GM19193 (cell line): Measurements from ENCODE around the gene NOLC1.

ENCODE experiments used
- POLR2A ChIP-seq: IDR thresholded peaks from 4 replicates; pipeline ENCODE4 v1.6.1; 2011; ENCODE audit not compliant: insufficient read depth, insufficient read length; ENCODE audit errors: extremely low read depth

NOLC1 gene

DNA sequence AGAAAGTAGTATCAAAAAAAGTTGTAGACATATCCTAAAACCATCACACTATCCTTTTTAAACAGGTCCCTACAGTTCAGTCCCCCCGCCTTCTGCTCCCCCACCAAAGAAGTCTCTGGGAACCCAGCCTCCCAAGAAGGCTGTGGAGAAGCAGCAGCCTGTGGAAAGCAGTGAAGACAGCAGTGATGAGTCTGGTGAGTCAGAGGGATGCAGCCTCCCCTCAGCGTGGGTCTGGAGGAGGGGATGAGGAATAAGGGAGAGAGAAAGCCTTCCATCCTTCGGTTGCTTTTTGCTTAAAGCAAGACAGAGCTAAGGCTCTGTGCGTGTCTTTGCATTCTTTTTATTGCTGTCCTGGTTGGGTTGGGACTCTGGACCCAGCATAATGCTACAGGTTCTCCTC lies 7.6 kb downstream of the NOLC1 start:
- TF ChIP-seq POLR2A = no peak

DNA sequence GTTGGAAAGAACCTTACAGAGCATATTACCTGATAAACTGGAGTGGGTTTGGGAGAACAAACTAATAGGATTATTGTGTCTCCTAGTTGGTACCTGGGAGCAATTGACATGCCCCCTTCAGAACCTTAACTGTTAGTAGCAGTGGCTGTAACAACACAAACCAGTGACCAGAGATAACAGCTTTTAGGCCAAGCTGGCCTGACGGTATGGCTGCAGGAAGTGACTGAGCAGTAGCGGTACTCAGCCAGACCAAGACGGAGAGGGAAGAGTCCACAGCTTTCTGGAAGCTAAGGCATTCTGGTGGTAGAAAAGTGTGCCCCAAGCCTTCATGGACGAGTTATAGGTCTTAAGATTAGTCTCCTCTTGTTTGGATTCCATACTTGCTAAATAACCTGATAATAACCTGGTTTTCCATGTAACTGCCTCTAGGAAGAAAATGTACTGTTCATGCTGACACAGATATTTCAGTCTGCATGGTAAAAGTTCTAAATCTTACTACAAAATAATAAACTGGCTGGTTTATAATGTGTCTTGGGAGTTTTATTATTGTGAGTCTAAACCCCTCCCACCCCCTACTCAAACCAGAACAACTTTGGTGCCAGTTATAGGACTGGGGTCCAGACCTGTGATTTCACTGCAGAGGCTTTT lies 11.3 kb downstream of the NOLC1 start:
- no peak for TF ChIP-seq POLR2A

DNA sequence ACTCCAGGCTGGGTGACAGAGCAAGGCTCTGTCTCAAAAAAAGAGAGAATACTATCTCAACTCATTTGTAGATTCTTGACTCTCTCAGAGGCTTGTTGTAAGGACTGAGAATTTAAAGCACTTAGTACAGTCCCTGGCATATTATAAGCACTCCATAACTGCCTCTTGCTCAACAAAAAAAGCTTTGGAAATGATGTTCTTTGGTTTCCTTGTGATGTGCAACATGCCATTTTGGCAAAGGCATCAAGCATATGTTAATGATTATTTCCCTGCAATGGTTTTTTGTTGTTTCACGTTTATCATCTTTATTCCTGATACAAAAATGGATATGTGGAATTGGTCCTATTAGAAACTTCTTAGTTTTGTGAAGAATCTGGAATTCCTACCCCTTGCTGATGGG lies 15.7 kb downstream of the NOLC1 start:
- TF ChIP-seq POLR2A = no peak

DNA sequence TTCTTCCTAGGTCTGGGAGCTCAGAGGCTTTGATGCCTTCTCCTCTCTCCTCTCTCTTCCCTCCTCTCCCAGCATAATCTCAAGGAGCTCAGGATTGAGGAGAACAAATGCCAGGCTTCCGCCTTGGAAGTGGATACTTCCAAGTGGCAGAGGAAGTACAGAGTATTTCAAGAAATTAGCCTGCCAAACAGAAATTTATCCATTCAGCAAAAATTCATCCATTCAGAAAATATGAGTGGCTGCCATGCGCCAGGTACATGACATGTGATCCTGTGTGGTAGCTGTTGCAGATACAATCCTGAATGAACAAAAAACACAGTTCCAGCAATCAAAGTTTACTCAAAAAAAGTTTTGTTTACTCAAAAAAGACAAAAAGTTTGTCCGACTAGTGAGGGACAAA lies 18.4 kb downstream of the NOLC1 start:
- TF ChIP-seq POLR2A = no peak

DNA sequence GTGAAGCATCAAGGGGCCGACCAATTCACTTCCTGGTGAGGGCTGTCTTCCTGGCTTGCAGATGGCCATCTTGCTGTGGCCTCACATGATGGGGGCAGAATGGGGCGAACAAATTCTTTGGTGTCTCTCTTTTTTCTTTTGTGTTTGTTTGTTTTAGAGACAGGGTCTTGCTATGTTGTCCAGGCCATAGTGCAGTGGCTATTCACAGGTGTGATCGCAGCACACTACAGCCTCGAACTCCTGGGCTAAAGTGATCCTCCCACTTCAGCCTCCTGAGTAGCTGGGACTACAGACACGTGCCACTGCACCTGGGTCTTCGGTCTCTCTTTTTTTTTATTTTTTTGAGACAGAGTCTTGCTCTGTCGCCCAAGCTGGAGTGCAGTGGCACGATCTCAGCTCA lies 20.1 kb downstream of the NOLC1 start:
- TF ChIP-seq POLR2A = no peak

DNA sequence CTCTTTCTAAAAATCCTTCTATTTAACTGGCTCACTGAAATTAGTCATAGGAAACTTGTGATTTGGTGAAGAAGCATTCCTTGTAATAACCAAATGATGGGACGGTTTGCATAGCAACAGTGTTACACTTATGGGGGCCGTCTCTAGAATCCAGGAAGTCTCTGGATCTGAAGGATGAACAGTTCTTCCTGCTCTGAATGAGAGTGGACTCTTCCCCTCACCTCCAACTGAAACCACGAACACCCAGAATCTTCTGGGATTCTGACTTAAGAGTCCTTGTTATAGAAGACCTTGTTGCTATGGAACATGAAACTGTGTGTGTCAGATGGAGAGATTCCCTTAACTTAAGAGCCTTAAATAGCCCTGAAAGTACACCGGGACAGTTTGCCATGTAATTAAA lies 23.2 kb downstream of the NOLC1 start:
- TF ChIP-seq POLR2A = no peak

DNA sequence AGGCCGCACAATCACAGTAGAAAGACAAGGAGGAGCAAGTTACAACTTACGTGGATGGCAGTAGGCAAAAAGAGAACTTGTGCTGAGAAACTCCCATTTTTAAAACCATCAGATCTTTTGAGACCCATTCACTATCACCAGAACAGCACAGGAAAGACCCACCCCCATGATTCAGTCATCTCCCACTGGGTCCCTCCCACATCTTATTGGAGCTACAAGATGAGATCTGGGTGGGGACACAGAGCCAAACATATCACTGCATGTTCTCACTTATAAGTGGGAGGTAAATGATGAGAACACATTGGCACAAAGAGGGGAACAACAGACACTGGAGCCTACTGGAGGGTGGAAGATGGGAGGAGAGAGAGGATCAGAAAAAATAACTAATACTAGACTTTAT lies 32.4 kb downstream of the NOLC1 start:
- no peak for TF ChIP-seq POLR2A

DNA sequence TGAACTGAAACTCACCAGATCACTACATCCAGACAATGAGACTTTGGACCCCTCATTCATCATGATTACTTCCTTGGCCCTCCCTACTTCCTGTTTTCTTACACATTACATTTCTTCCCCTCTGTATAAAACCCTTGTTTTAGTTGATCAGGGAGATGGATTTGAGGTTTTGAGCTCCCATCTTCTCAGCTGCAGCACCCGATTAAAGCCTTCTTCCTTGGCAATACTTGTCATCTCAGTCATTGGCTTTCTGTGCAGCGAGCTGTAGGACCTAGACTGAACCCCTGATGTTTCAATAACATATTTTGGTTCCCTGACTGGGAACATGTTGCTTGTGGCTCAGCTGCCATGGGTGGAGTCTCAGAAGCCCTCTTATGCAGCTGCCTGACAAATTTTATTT lies 33.1 kb downstream of the NOLC1 start:
- TF ChIP-seq POLR2A = no peak

DNA sequence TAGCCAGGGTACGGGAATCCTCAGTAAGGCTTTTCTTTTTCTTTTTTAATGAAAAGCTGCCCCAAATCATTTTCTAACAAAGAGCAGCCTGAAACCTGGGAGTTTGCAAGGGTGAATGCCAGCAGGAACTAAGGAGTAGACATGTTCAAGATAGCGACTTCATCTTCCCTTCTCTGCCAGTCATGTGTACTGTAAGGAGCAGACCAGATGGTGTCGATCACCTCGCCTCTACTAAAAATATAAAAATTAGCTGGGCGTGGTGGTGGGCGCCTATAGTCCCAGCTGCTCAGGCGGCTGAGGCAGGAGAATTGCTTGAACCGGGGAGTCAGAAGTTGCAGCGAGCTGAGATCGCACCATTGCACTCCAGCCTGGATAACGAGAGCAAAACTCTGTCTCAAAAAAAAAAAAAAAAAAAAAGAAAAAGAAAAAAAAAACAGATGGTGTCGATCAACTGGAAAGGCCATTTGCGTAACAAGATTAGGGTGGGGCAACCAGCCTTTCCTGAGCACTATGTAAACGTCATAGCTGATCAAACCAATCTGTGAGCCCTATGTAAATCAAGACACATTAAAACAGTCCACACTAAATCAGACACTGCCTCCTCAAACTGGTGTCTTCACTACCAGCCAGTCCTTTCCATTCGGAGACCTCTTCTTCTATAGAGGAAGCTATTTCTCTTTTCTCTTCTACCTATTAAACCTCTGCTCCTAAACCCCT lies 33.8 kb downstream of the NOLC1 start:
- no peak for TF ChIP-seq POLR2A

DNA sequence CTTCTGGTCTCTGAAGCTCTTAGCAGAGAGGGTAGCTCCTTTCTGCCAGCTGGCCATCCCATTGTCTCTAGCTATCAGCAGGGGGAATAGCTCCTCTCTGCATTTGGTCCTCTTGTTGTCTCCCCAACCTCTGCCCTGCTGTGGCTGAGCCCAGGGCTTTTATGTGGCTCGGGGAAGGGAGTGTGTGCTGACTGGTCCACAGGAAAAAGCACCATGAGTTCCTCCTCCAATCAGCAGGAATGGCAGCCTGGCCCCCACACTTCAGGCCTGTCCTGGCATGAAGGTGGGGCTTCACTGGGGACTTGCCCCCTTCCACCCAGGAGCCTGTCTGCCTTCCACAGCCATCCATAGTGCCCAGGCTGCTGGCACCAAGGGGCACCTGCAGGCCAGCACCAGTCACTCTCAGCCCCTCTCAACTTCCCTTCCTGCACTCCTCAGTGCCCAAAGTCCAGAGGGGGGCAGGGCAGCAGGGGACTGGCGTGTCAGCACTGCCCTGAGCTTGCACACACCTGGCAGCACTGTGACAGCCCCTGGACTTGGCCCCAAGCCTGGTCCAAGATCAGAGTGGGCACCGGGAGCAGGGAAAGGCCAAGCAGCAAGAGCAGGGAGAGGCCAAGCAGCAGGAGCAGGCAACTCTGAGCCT lies 36.2 kb downstream of the NOLC1 start:
- TF ChIP-seq POLR2A = no peak

DNA sequence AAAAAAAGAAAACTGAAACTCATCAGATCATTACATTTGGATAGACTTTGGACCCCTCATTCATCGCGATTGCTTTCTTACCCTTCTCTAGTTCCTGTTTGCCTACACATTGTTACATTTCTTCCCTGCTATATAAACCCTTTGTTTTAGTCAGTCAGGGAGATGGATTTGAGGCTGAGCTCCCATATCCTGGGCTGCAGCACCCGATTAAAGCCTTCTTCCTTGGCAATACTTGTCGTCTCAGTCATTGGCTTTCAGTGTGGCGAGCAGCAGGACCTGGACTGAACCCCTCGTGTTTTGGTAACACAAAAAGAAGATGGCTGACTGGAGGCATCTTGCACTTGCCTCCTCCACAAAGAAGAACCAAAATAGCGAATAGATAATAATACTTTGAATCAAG lies 39.8 kb downstream of the NOLC1 start:
- no peak for TF ChIP-seq POLR2A

DNA sequence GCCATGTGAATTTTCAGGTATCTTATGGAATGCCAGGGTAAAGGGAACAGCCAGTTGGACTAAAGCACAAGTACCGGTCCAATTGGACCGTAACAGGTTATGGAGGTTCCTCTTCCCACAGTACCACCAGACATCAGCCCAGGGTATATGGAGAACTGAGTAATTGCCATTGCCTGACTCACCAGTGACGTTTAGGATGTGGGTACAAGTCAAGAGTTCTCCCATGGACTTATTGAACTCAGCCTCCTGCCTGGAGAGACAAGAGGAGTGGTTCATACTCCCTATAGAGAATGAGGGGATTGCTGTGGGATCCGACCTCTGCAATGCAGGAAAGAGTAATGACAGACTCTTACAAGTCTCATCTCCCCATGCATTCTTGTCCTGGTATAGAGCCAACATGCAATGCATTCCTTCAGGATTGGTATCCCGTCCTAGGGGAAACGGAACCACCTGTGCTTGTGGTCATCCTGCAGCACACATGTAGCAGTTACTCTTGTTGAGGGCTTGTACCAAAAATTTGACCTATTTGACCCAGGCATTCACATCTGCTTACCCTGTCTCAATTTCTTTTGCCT lies 43.2 kb downstream of the NOLC1 start:
- no peak for TF ChIP-seq POLR2A

DNA sequence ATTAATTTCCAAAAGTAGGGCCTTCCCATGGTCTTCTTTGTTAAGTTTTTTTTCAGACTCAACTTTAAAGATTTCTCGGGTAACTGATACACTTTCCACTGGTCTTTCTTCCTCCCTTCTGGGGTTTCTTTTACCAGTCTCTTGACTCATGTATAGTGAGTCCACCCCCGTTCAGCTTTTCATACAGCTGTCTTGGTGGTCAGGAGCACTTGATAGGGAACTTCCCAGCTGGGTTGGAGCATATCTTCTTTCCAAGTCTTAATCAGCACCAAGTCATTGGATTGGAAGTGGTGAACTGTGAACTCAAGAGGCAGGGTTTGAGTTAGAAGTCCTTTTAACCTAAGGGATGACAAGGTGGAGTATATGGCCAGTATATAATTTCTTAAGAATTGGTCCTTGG lies 44.7 kb downstream of the NOLC1 start:
- no peak for TF ChIP-seq POLR2A

DNA sequence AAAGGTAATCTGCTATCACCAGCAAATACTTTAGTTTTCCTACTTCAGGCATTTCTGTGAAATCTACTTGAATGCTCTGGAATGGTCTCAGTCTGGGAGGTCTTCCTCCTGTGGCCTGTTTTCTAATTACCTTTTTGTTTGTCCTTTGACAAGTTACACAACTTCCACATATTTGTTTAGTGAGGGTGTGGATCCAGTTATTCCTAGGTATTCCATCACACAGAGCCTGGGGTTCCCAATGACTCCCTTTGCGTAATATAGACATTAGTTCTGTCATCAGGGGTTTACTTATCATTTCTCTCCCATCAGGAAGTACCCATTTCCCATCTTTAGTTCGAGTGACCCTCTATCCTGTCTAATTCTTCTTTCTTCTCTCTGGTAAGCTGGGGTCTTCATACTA lies 45.8 kb downstream of the NOLC1 start:
- TF ChIP-seq POLR2A = no peak

DNA sequence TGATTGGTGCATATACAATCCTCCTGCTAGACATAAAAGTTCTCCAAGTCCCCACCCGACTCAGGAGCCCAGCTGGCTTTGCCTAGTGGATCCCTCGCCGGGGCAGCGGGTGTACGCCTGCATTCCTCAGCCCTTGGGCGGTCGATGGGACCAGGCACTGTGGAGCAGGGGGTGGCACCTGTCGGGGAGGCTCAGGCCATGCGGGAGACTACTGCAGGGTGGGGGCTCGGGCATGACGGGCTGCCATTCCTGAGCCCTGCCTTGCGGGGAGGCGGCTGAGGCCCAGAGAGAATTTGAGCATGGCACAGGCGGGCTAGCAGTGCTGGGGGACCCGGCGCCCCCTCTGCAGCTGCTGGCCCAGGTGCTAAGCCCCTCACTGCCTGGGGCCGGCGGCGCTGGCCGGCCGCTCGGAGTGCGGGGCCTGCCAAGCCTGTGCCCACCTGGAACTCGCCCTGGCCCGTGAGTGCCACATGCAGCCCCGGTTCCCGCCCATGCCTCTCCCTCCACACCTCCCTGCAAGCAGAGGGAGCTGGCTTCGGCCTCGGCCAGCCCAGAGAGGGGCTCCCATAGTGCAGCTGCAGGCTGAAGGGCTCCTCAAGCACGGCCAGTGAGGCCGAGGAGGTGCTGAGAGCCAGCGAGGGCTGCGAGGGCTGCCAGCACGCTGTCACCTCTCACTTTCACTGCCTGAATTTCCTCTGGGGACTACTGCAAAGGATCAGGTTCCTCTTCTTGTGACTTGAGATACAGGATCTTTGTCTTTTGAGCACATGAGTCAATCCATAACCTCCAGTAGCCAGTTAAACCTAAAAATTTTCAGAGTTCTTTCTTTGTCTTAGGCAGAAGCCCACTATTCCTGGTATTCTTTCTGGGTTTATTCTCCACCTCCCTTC lies 48.8 kb downstream of the NOLC1 start:
- TF ChIP-seq POLR2A = no peak

DNA sequence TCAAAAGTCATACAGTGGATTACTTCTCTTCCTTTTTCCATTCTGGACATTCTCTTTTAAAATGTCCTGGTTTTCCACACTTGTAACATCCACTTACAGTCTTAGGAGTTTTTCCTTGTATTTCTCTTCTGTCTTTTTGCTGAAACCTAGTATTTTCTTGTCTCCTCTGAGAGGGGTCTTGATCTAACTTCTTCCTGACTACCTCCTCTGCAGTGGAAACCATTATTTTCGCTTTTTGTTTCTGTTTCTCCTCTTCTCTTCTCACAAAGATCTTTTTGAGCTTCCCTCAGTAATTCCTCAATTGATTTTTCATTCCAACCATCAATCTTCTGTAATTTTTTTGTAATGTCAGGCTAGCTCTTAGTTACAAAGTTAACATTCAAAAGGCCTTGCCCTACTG lies 50.2 kb downstream of the NOLC1 start:
- TF ChIP-seq POLR2A = no peak
